Measurements from ENCODE around the gene WSB1. TPM values are rescaled to one million over a fixed set of nuclear protein-coding genes. Genes with fewer than 3 reads are reported as not detected.
A peak's percentile ranks its signal among the peaks of the same experiment; 100 is the strongest.

WSB1 gene
- total and polyA plus RNA-seq, 2 experiments from 2014 or later, result 161 to 214 TPM

DNA sequence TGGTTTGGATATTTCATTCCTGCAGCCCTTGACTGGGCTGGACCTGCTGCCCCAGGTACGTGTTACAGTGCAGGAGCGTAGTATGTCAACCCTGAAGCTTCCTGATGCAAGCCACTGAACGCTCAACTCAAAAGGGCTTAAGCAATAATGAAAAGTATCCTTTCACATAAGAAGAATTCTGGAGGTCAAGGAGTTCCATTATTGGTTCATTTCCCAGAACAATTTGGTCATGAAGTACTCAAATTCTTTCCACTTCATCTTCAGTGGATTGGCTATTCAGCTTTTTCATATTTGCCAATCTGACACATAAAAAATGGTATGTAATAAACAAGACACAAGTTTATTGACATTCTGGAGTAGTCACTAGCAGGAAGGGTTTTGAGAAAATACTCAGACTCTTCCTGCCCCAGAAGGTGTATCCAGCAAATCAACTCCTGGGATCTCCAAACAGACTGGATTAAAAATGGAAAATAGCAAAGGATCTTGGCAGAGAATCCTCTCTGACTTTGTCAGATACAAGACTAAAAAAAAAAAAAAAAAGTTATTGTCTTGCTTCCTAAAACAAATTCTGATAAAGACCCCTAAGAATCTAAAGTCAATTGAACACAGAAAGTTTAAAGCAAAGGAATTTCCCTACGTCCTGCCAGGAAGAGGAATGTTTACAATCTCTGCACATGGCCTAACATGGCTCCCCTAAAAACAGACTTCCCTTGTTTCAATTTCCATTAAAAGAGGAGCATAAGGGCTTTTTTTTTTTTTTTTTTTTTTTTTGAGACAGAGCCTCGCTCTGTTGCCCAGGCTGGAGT, 37.5 kb upstream of the WSB1 start:
- Histone ChIP-seq H4K20me1 (ENCODE audit: insufficient read depth, poor library complexity, severe bottlenecking) (no peaks in the 10 kb centered on the region), H3K4me2 (no peak overlapping the region), H2AFZ (no peak overlapping the region), H3K4me1 (ENCODE audit: insufficient read depth) (no peaks in the 10 kb centered on the region), H3K9me3 (ENCODE audit: low read depth) (no peaks in the 10 kb centered on the region), H3K27ac (peak overlapping the region; percentile 31), H3K4me3 (no peak overlapping the region), H3K9me2 (replicated peaks; ENCODE audit: insufficient read depth) (no peaks in the 10 kb centered on the region), H3K79me2 (no peaks in the 10 kb centered on the region), H3K36me3 (replicated peaks; ENCODE audit: insufficient read depth, low read depth) (no peaks in the 10 kb centered on the region), H3K27me3 (no peaks in the 10 kb centered on the region)
- TF ChIP-seq EZH2 (IDR thresholded peaks at IDR 0.05; ENCODE audit: borderline replicate concordance), result no peak
- TF ChIP-seq EZH2phosphoT487 (IDR thresholded peaks at IDR 0.05; ENCODE audit: low read depth, severe bottlenecking, unreplicated experiment), result no peak
- TF ChIP-seq, protein P1, sequence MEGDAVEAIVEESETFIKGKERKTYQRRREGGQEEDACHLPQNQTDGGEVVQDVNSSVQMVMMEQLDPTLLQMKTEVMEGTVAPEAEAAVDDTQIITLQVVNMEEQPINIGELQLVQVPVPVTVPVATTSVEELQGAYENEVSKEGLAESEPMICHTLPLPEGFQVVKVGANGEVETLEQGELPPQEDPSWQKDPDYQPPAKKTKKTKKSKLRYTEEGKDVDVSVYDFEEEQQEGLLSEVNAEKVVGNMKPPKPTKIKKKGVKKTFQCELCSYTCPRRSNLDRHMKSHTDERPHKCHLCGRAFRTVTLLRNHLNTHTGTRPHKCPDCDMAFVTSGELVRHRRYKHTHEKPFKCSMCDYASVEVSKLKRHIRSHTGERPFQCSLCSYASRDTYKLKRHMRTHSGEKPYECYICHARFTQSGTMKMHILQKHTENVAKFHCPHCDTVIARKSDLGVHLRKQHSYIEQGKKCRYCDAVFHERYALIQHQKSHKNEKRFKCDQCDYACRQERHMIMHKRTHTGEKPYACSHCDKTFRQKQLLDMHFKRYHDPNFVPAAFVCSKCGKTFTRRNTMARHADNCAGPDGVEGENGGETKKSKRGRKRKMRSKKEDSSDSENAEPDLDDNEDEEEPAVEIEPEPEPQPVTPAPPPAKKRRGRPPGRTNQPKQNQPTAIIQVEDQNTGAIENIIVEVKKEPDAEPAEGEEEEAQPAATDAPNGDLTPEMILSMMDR (IDR thresholded peaks at IDR 0.05; ENCODE audit: poor library complexity), result no peak
- no peak for DNase-seq (ENCODE audit: low spot score)
- 73% methylated on average over 5 of the region's 5 CpGs for WGBS (ENCODE audit: low lambda C conversion rate, missing lambda C conversion rate)

DNA sequence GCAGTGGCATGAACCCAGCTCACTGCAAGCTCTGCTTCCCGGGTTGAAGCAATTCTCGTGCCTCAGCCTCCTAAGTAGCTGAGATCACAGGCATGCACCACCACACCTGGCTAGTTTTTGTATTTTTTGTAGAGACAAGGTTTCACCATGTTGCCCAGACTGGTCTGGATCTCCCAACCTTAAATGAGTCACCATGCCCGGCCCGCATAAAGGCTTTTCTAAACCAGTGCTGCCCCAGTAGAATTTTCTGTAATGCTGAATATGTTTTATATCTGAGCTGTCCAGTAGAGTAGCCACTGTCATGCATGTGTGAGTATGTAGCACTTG, 36.9 kb upstream of the WSB1 start:
- Histone ChIP-seq H3K9me3 (ENCODE audit: low read depth) (no peaks in the 10 kb centered on the region), H3K36me3 (replicated peaks; ENCODE audit: insufficient read depth, low read depth) (no peaks in the 10 kb centered on the region), H3K4me3 (no peak overlapping the region), H4K20me1 (ENCODE audit: insufficient read depth, poor library complexity, severe bottlenecking) (no peaks in the 10 kb centered on the region), H3K79me2 (no peaks in the 10 kb centered on the region), H2AFZ (no peak overlapping the region), H3K27ac (no peak overlapping the region), H3K4me2 (no peak overlapping the region), H3K27me3 (no peaks in the 10 kb centered on the region), H3K4me1 (ENCODE audit: insufficient read depth) (no peaks in the 10 kb centered on the region), H3K9me2 (replicated peaks; ENCODE audit: insufficient read depth) (no peaks in the 10 kb centered on the region)
- TF ChIP-seq, protein P1 (IDR thresholded peaks at IDR 0.05; ENCODE audit: poor library complexity), result no peak
- TF ChIP-seq EZH2phosphoT487 (IDR thresholded peaks at IDR 0.05; ENCODE audit: low read depth, severe bottlenecking, unreplicated experiment) (no peak), EZH2 (IDR thresholded peaks at IDR 0.05; ENCODE audit: borderline replicate concordance) (no peak)
- DNase-seq (ENCODE audit: low spot score), result no peak
- WGBS (ENCODE audit: low lambda C conversion rate, missing lambda C conversion rate), result 91% methylated on average over 4 of the region's 4 CpGs

DNA sequence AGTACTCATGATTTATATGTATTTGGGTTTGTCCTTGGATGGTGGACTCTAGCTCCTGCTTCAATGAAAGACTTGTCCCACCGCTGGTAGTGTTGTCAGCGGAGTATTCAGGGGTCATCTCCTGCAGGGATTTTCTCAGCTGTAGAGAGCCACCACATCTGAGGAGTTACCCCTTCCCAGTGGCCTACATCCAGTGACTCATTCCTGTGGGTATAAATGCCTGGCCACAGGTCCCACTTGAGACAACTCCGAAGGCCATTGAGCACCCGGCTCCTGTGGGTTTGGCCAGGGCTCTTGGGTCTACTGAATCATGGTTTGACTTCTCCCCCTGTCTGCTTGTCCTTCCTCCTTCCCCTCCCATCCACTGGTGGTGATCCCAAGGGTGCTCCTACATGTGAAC, 34.6 kb upstream of the WSB1 start:
- no peak overlapping the region for H2AFZ ChIP-seq
- WGBS (ENCODE audit: low lambda C conversion rate, missing lambda C conversion rate), result 94% methylated on average over 4 of the region's 4 CpGs
- no peaks in the 10 kb centered on the region for H3K36me3 ChIP-seq (replicated peaks; ENCODE audit: insufficient read depth, low read depth)
- no peaks in the 10 kb centered on the region for H3K27me3 ChIP-seq
- DNase-seq (ENCODE audit: low spot score), result no peak
- H3K4me1 ChIP-seq (ENCODE audit: insufficient read depth), result no peaks in the 10 kb centered on the region
- no peak overlapping the region for H3K4me2 ChIP-seq
- TF ChIP-seq EZH2 (IDR thresholded peaks at IDR 0.05; ENCODE audit: borderline replicate concordance) (no peak), EZH2phosphoT487 (IDR thresholded peaks at IDR 0.05; ENCODE audit: low read depth, severe bottlenecking, unreplicated experiment) (no peak)
- TF ChIP-seq, protein P1 (IDR thresholded peaks at IDR 0.05; ENCODE audit: poor library complexity), result no peak
- H3K4me3 ChIP-seq, result no peak overlapping the region
- H3K27ac ChIP-seq, result no peak overlapping the region
- no peaks in the 10 kb centered on the region for H4K20me1 ChIP-seq (ENCODE audit: insufficient read depth, poor library complexity, severe bottlenecking)
- no peaks in the 10 kb centered on the region for H3K9me2 ChIP-seq (replicated peaks; ENCODE audit: insufficient read depth)
- H3K79me2 ChIP-seq, result no peaks in the 10 kb centered on the region
- H3K9me3 ChIP-seq (ENCODE audit: low read depth), result no peaks in the 10 kb centered on the region
